K562 (cell line): ENCODE data around the gene GINS1. TPM values are rescaled to one million over a fixed set of nuclear protein-coding genes. Genes with fewer than 3 reads are reported as not detected.

ENCODE experiments used
- CTBP1 ChIP-seq: fragments of 450-650 bp; IDR thresholded peaks from 2 replicates; pipeline ENCODE4 v1.6.1; 2016; ENCODE audit warnings: borderline replicate concordance
- DPF2 ChIP-seq: fragments of 450-650 bp; IDR thresholded peaks from 2 replicates; pipeline ENCODE4 v1.6.1; 2016
- NONO ChIP-seq, 2 experiments: fragments of 200-400 bp in 1 of 2; fragments of 450-650 bp in 1 of 2; formaldehyde crosslinking in 1 of 2; IDR thresholded peaks; 2 replicates each; pipeline ENCODE4 v1.6.1; 2017; ENCODE audit warnings: low read depth in 2 of 2, mild to moderate bottlenecking in 2 of 2, moderate library complexity in 2 of 2, low read length in 1 of 2
- NRF1 ChIP-seq, 2 experiments: fragments of 450-650 bp; IDR thresholded peaks in 1 of 2; conservative IDR thresholded peaks in 1 of 2; 2 replicates each; pipeline ENCODE4 v1.6.1; 2014; ENCODE audit warnings: mild to moderate bottlenecking in 2 of 2
- NUFIP1 ChIP-seq: fragments of 450-650 bp; IDR thresholded peaks from 2 replicates; pipeline ENCODE4 v1.6.1; 2018; ENCODE audit not compliant: partially characterized antibody
- PCBP2 ChIP-seq: fragments of 200-400 bp; formaldehyde crosslinking; IDR thresholded peaks from 2 replicates; pipeline ENCODE4 v1.6.1; 2018; ENCODE audit warnings: low read length, low read depth, mild to moderate bottlenecking, moderate library complexity; ENCODE audit not compliant: poor library complexity, severe bottlenecking
- RBFOX2 ChIP-seq: fragments of 200-400 bp; formaldehyde crosslinking; IDR thresholded peaks from 2 replicates; pipeline ENCODE4 v1.6.1; 2017; ENCODE audit warnings: low read depth, mild to moderate bottlenecking, low read length, moderate library complexity
- RUNX1 ChIP-seq: sonication (generic); IDR thresholded peaks from 2 replicates; pipeline ENCODE4 v1.6.1; 2016; ENCODE audit warnings: antibody characterized with exemption, low read depth
- SAP30 ChIP-seq: fragments of 200-600 bp; sonication (generic); IDR thresholded peaks from 2 replicates; pipeline ENCODE4 v1.6.1; 2012; ENCODE audit warnings: borderline replicate concordance, low read depth, mild to moderate bottlenecking, moderate library complexity, low read length, control low read depth, inconsistent platforms; ENCODE audit not compliant: insufficient read depth, poor library complexity, severe bottlenecking
- TBL1XR1 ChIP-seq, 2 experiments: IDR thresholded peaks; 2 replicates each; pipeline ENCODE4 v1.6.1; 2012; ENCODE audit warnings: improper control_type of control experiment in 2 of 2, low read length in 2 of 2, mild to moderate bottlenecking in 1 of 2
- TEAD1 ChIP-seq, 2 experiments: fragments of 450-650 bp in 1 of 2; sonication (generic) in 1 of 2; formaldehyde crosslinking; IDR thresholded peaks; 2 replicates each; pipeline versions ENCODE4 v1.4.0 to v1.8.0; 2020 to 2022; ENCODE audit warnings: mild to moderate bottlenecking in 2 of 2, missing genetic modification reagents in 1 of 2
- ZFX ChIP-seq: sonication (generic); formaldehyde crosslinking; IDR thresholded peaks from 2 replicates; pipeline ENCODE4 v1.8.0; 2022; ENCODE audit warnings: mild to moderate bottlenecking, missing genetic modification reagents, moderate library complexity
- ZNF75A ChIP-seq: fragments of 450-650 bp; formaldehyde crosslinking; IDR thresholded peaks from 2 replicates; pipeline ENCODE4 v1.4.0; 2020; ENCODE audit warnings: mild to moderate bottlenecking
- ZSCAN32 ChIP-seq: fragments of 450-650 bp; formaldehyde crosslinking; IDR thresholded peaks from 2 replicates; pipeline ENCODE4 v1.4.0; 2020; ENCODE audit warnings: mild to moderate bottlenecking, moderate library complexity
- polyA plus RNA-seq, 8 experiments: library from polyadenylated mRNA; depleted of rRNA in 4 of 8; stranded (reverse) in 5 of 8; unstranded in 3 of 8; fragments of >200 nt; fragmentation: Nextera tagmentation in 2 of 8; fragmentation: Illumina TruSeq in 1 of 8; extraction: Ambion mirVana in 2 of 8; extraction: Trizol in 1 of 8; gene quantifications; 2 replicates each; pipeline versions ENCODE4 v1.2.1 to v1.2.3, GENCODE V29; 2011 to 2014; ENCODE audit warnings: inconsistent platforms in 1 of 8, missing spikeins in 1 of 8
- total RNA-seq, 7 experiments: library from RNA; depleted of rRNA in 6 of 7; stranded (reverse); fragments of >200 nt in 6 of 7; fragmentation: Illumina TruSeq in 2 of 7; extraction: Trizol in 2 of 7; gene quantifications; 2 replicates each; pipeline versions ENCODE4 v1.2.1 to v1.2.3, GENCODE V29; 2011 to 2021; ENCODE audit warnings: low replicate concordance in 1 of 7
- TF ChIP-seq, protein P1 (sequence below): sonication (generic); formaldehyde crosslinking; IDR thresholded peaks from 2 replicates; pipeline ENCODE4 v1.8.0; 2022; ENCODE audit warnings: missing genetic modification reagents, mild to moderate bottlenecking, moderate library complexity, borderline replicate concordance
- TF ChIP-seq, protein P2 (sequence below): fragments of 450-650 bp; IDR thresholded peaks from 2 replicates; pipeline ENCODE4 v1.6.1; 2016; ENCODE audit warnings: mild to moderate bottlenecking
- TF ChIP-seq, protein P3 (sequence below), 3 experiments: fragments of 200-800 bp in 1 of 3; sonication (Bioruptor generic) in 1 of 3; sonication (generic) in 1 of 3; formaldehyde crosslinking in 1 of 3; IDR thresholded peaks; 2 replicates each; pipeline versions ENCODE4 v1.6.1 to v1.8.0; 2016 to 2022; ENCODE audit warnings: mild to moderate bottlenecking in 2 of 3, missing compliant biosample characterization in 2 of 3, missing genetic modification characterization in 2 of 3, missing genetic modification reagents in 1 of 3
- TF ChIP-seq, protein P4 (sequence below): fragments of 250-450 bp; sonication (Bioruptor Pico); IDR thresholded peaks from 2 replicates; pipeline ENCODE4 v1.5.0; 2020; ENCODE audit warnings: mild to moderate bottlenecking, borderline replicate concordance

GINS1 gene
- total and polyA plus RNA-seq, 9 of the 15 experiments (the other 6 are each of a cell fraction or from before 2014, with no cell fraction given) = 13.1 to 31.8 (median 24.1) TPM

DNA sequence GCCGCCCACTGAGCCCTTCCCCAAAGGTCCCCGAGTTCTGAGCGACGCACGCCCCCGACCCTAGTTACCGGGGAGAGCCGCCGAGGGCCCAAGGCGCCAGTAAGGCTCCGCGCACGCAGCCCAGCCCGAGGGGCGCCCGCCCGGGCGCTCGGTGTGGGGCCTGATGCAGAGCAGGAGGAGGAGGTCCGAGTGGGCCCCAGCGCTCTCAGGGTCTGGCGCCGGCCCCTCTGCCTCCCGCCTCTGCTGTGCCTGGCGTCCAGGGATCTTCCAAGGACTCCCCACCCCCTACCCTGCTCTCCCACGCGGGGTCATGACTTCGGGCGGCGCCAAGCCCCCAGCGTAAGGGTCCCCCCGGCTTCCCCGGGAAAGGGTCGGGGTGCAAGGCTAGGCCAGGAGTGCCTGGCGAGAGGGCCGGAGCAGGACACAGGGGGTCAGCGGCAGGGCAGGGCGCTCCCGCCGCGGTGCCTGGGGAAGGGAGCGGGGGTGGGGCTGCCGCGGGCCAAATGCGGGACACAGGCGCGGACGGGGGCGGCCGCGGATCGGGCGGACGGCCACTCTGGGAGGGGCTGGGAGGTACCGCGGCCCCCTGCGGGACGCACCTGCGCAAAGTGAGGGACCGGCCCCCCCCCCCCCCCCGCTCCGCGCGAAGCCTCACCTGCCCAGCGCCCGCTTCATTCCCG is 17.5 kb upstream of the GINS1 start (continued):
- TF ChIP-seq, protein P1, sequence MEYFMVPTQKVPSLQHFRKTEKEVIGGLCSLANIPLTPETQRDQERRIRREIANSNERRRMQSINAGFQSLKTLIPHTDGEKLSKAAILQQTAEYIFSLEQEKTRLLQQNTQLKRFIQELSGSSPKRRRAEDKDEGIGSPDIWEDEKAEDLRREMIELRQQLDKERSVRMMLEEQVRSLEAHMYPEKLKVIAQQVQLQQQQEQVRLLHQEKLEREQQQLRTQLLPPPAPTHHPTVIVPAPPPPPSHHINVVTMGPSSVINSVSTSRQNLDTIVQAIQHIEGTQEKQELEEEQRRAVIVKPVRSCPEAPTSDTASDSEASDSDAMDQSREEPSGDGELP (CRISPR knock-in tag) = peak; percentile 27; the same call in 1 of the 2 replicates
- TF ChIP-seq NONO (IDR thresholded peaks at IDR 0.05; ENCODE audit: low read depth in 2 of 2, low read length in 1 of 2) (peak in 1 of 2 experiments; percentile 31; a peak in 1 of 4 replicates), CTBP1 (0 out of 2 replicates have a peak, but pooled peaks have one; percentile 13), DPF2 (no peak), SAP30 (no peak), TEAD1 (CRISPR knock-in tag; IDR thresholded peaks at IDR 0.05) (no peak), NRF1 (conservative IDR thresholded peaks at IDR 0.05 in 1 of 2, IDR thresholded peaks at IDR 0.05 in 1 of 2) (0 out of 4 replicates have a peak, but pooled peaks of 1 of the 2 experiments have one; percentile 72), NUFIP1 (no peak), ZNF75A (CRISPR knock-in tag) (no peak), TBL1XR1 (IDR thresholded peaks at IDR 0.05; ENCODE audit: low read length in 2 of 2) (no peak), PCBP2 (no peak), RUNX1 (no peak), RBFOX2 (peak; percentile 51), ZSCAN32 (CRISPR knock-in tag) (no peak), ZFX (CRISPR knock-in tag) (peak; percentile 48; the same call in 1 of the 2 replicates)
- TF ChIP-seq, protein P2, sequence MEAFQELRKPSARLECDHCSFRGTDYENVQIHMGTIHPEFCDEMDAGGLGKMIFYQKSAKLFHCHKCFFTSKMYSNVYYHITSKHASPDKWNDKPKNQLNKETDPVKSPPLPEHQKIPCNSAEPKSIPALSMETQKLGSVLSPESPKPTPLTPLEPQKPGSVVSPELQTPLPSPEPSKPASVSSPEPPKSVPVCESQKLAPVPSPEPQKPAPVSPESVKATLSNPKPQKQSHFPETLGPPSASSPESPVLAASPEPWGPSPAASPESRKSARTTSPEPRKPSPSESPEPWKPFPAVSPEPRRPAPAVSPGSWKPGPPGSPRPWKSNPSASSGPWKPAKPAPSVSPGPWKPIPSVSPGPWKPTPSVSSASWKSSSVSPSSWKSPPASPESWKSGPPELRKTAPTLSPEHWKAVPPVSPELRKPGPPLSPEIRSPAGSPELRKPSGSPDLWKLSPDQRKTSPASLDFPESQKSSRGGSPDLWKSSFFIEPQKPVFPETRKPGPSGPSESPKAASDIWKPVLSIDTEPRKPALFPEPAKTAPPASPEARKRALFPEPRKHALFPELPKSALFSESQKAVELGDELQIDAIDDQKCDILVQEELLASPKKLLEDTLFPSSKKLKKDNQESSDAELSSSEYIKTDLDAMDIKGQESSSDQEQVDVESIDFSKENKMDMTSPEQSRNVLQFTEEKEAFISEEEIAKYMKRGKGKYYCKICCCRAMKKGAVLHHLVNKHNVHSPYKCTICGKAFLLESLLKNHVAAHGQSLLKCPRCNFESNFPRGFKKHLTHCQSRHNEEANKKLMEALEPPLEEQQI = no peak
- TF ChIP-seq, protein P3, sequence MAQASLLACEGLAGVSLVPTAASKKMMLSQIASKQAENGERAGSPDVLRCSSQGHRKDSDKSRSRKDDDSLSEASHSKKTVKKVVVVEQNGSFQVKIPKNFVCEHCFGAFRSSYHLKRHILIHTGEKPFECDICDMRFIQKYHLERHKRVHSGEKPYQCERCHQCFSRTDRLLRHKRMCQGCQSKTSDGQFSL (CRISPR knock-in tag; IDR thresholded peaks at IDR 0.05) = 0 out of 2 replicates have a peak, but pooled peaks have one; percentile 21
- TF ChIP-seq, protein P3 (tag; IDR thresholded peaks at IDR 0.05) = peak in 1 of 2 experiments; percentile 63; a peak in 1 of 4 replicates
- TF ChIP-seq, protein P4, sequence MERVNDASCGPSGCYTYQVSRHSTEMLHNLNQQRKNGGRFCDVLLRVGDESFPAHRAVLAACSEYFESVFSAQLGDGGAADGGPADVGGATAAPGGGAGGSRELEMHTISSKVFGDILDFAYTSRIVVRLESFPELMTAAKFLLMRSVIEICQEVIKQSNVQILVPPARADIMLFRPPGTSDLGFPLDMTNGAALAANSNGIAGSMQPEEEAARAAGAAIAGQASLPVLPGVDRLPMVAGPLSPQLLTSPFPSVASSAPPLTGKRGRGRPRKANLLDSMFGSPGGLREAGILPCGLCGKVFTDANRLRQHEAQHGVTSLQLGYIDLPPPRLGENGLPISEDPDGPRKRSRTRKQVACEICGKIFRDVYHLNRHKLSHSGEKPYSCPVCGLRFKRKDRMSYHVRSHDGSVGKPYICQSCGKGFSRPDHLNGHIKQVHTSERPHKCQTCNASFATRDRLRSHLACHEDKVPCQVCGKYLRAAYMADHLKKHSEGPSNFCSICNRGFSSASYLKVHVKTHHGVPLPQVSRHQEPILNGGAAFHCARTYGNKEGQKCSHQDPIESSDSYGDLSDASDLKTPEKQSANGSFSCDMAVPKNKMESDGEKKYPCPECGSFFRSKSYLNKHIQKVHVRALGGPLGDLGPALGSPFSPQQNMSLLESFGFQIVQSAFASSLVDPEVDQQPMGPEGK (CRISPR knock-in tag) = no peak
